Measurements from ENCODE around the gene VSIG1. TPM values are rescaled to one million over a fixed set of nuclear protein-coding genes. Genes with fewer than 3 reads are reported as not detected.

VSIG1 gene
- 0.20 to 0.65 TPM (median 0.24 TPM) in 5 replicates for total RNA-seq (2022; extraction: Qiagen RNA extraction)

DNA sequence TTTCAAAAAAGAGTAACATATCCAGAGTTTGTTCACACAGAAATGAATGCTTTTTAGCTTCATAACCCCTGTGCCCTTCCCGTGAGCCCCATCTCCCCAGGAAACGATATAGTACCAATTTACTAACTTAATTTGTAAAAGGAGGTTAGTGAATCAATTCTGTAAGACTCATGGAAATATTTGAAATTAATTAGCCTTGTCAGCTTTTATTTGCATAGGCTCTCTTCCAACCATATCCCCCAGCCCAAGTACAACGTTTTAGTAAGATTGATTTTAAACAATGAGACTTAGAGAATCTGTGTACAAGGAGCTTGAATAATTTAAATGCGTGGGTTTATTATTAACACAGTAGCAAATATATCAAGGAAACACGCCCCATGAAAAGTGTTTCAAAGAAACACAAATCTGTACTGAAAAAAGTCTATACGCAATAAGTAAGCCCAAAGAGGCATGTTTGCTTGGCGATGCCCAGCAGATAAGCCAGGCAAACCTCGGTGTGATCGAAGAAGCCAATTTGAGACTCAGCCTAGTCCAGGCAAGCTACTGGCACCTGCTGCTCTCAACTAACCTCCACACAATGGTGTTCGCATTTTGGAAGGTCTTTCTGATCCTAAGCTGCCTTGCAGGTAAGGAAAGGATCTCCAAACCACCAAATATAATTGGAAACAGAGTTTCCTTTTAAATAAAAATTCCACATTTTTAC, at the start of gene VSIG1:
Gene VSIG1 (plus strand): TSS at position 512 of the 703 bp plus-strand sequence. CDS start 66 bp downstream, at position 578.

GRCh38 chrX:108091264-108091877, 46.5 kb downstream of the VSIG1 start, which contains the start of the genes ATG4A and PSMD10:
TSS of gene ATG4A (plus strand) at chrX:108091778. CDS start at chrX:108091827, 49 bp downstream.
TSS of gene PSMD10 (minus strand) at chrX:108091542. CDS start at chrX:108091520, 22 bp downstream.

Other genes with a start within 250 kb of the VSIG1 start
- gene MID2, start 219.2 kb upstream of the VSIG1 start, total RNA-seq (2022; extraction: Qiagen RNA extraction), result 7.1 to 10.4 TPM (median 7.9 TPM) in 5 replicates
- gene TEX13B, start 62.7 kb upstream of the VSIG1 start, total RNA-seq (2022; extraction: Qiagen RNA extraction), result not detected in 5 replicates
- gene PSMD10, start 46.5 kb downstream of the VSIG1 start, total RNA-seq (2022; extraction: Qiagen RNA extraction), result 65.9 to 88.7 TPM (median 77.4 TPM) in 5 replicates
- 7.4 to 10.2 TPM (median 7.9 TPM) in 5 replicates for gene ATG4A, start 46.7 kb downstream of the VSIG1 start, total RNA-seq (2022; extraction: Qiagen RNA extraction)